Measurements from ENCODE around the gene NAT14. TPM values are rescaled to one million over a fixed set of nuclear protein-coding genes. Genes with fewer than 3 reads are reported as not detected.

The NAT14 gene
- total and polyA plus RNA-seq, 2 donors (not counting 3 experiments of a cell fraction or from before 2014, with no cell fraction given): 39.1 to 44.7 TPM

DNA sequence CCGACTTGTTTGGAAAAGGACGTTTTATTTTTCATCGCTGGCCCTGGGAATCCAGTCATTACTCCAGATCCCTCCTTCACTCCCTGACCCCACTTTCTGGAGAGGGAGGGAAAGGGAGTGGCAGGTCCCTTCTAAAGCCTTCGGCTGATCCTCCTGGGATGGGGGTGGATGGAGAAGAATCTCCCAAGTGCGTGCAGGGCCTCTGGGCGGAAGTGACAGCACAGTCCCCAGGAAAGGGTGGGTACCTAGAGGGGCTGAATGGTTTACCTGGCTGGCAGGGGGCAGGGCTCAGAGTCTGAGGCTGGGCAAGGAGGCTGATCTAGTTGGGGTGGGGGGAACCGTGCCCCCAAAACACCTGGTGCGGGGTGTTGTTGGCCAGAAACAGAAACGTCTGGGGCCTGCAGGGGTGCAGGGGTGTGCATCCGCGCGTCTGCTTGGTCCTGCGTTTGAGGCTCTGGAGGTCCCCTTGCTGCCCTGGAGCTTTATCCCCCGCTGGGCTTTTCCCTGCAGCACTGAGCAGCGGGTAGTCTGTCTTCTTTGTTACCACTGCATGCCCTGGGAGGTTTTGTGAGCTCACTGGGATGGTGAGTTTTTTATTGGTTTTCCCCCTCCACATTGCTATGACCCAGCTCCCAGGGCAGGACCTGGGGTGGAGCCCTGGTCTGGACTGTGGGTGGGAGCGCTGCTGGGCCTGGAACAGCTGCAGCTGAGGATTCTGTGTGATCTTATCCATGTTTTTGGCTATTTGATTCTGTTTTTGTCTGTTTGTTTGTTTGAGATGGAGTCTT is 11.6 kb upstream of the NAT14 start:
- DNase-seq (ENCODE audit: low read depth, low spot score) (no peak), FAIRE-seq (no peak)
- H3K4me1 ChIP-seq (ENCODE audit: control insufficient read depth, extremely low read depth, insufficient read depth, low read length): peaks cover 10% of the 10 kb centered on the region
- intact Hi-C loops (cut with micrococcal nuclease) (no loop called here), dilution Hi-C loops (cut with MboI; ENCODE audit: extremely low pct_ligation_motif_present, low sequenced_read_pairs) (no loop called here)
- BruUV-seq (replicated peaks): no TSS peak
- no peaks in the 10 kb centered on the region for H3K27me3 ChIP-seq (ENCODE audit: control insufficient read depth in 2 of 2, insufficient read depth in 2 of 2, low read length in 2 of 2)
- H3K9me1 ChIP-seq (replicated peaks; ENCODE audit: control insufficient read depth, extremely low read depth, insufficient read depth, low read length): no peaks in the 10 kb centered on the region
- no peak overlapping the region for H3K4me3 ChIP-seq (replicated peaks in 1 of 3; ENCODE audit: insufficient read depth in 1 of 3, low read depth in 1 of 3, low read length in 3 of 3)
- no peaks in the 10 kb centered on the region for H3K36me3 ChIP-seq (ENCODE audit: control insufficient read depth in 2 of 2, extremely low read depth in 1 of 2, insufficient read depth in 2 of 2, low read length in 2 of 2)
- TF ChIP-seq JUN (IDR thresholded peaks at IDR 0.05; ENCODE audit: borderline replicate concordance, insufficient read depth, insufficient read length, low read depth): no peak
- TF ChIP-seq GATA2 (IDR thresholded peaks at IDR 0.05; ENCODE audit: insufficient read depth, insufficient read length, low read depth, low read length): no peak
- TF ChIP-seq POLR2A (IDR thresholded peaks at IDR 0.05; ENCODE audit: low read depth, low read length): no peak
- no peak for TF ChIP-seq MYC (IDR thresholded peaks at IDR 0.05; ENCODE audit: low read depth, low read length)
- no peak for TF ChIP-seq FOS (IDR thresholded peaks at IDR 0.05; ENCODE audit: borderline replicate concordance, insufficient read depth, low read length)
- TF ChIP-seq EZH2 (IDR thresholded peaks at IDR 0.05; ENCODE audit: borderline replicate concordance, low read depth, low read length, severe bottlenecking): no peak
- no peak for TF ChIP-seq POLR2AphosphoS5 (IDR thresholded peaks at IDR 0.05; ENCODE audit: insufficient read depth, low read depth, low read length)
- TF ChIP-seq, protein P1, sequence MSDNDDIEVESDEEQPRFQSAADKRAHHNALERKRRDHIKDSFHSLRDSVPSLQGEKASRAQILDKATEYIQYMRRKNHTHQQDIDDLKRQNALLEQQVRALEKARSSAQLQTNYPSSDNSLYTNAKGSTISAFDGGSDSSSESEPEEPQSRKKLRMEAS (IDR thresholded peaks at IDR 0.05; ENCODE audit: insufficient read depth, insufficient read length): no peak
- TF ChIP-seq, protein P2, sequence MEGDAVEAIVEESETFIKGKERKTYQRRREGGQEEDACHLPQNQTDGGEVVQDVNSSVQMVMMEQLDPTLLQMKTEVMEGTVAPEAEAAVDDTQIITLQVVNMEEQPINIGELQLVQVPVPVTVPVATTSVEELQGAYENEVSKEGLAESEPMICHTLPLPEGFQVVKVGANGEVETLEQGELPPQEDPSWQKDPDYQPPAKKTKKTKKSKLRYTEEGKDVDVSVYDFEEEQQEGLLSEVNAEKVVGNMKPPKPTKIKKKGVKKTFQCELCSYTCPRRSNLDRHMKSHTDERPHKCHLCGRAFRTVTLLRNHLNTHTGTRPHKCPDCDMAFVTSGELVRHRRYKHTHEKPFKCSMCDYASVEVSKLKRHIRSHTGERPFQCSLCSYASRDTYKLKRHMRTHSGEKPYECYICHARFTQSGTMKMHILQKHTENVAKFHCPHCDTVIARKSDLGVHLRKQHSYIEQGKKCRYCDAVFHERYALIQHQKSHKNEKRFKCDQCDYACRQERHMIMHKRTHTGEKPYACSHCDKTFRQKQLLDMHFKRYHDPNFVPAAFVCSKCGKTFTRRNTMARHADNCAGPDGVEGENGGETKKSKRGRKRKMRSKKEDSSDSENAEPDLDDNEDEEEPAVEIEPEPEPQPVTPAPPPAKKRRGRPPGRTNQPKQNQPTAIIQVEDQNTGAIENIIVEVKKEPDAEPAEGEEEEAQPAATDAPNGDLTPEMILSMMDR (IDR thresholded peaks at IDR 0.05; ENCODE audit: extremely low read depth in 1 of 2, insufficient read depth in 1 of 2, low read depth in 1 of 2, low read length in 2 of 2): no peak
- H2AFZ ChIP-seq (ENCODE audit: low read depth, low read length): no peak overlapping the region
- no peaks in the 10 kb centered on the region for H4K20me1 ChIP-seq (replicated peaks; ENCODE audit: control insufficient read depth, extremely low read depth, insufficient read depth, low read length)
- ChIA-PET POLR2A (no interaction called here), CTCF (interaction anchor here (1.2 to 6.1 kb wide), 4 partner anchors 11 to 31 kb away, joined by 3 to 62 read pairs (median 4); partner anchors contain the start of genes ISOC2 and NAT14)
- no peak overlapping the region for H3K9ac ChIP-seq (replicated peaks; ENCODE audit: extremely low read depth, insufficient read depth, low read length)
- no peaks in the 10 kb centered on the region for H3K9me3 ChIP-seq (replicated peaks; ENCODE audit: control insufficient read depth, insufficient read depth, low read length)
- peaks cover 5% of the 10 kb centered on the region for H3K79me2 ChIP-seq (ENCODE audit: control insufficient read depth, insufficient read depth, low read length)
- no peak overlapping the region for H3K4me2 ChIP-seq (ENCODE audit: insufficient read depth, low read length)
- no peak overlapping the region for H3K27ac ChIP-seq (ENCODE audit: insufficient read depth, low read depth, low read length)
